GM18517 (cell line): ENCODE measurements around the gene POU2AF1.
"Not testable (repeated sequence)": the region's sequence is repeated elsewhere in the genome, so short reads cannot be mapped to it uniquely, and the experiment has no call there.

Experiments used
- ATAC-seq: cut with Tn5 transposase; IDR thresholded peaks from one replicate; pipeline ENCODE4 v1.9.1; 2021; ENCODE audit warnings: mild to moderate bottlenecking, moderate library complexity; ENCODE audit not compliant: unreplicated experiment

Gene POU2AF1

DNA sequence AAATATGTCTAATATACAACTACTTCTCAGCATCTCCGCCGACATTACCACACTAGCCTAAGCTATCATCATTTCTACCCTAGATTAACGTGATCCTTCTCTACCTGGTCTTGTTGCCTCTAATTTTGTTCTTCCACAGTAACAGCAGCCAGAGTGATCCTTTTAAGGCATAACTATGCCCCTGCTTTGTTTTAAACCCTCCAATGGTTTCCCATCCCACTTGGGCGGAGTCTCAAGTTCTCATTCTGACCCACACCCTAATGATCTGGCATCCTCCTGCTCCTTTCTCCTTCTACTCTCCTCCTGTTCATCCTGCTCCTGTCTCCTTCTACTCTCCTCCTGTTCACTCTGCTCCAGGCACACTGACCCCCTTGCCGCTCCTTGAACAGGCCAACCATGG, 31.9 kb upstream of the POU2AF1 start:
- ATAC-seq, result no peak

DNA sequence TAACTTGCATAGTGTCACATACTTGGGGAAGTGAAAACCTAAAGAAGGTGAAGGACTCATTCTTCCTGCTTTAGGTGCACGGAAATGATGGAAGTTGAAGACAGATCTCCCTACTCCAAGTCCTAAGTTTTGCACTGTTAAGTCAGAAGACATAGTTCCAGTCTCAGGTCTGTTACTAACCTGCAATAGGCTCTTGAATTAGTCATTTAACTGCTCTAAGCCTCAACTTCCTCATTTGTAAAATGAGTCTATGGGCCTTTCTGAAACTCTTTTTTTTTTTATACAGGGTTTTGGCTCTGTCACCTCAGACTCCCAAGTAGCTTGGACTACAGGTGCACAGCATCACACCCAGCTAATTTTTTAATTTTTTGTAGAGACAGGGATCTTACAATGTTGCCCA, 30.8 kb upstream of the POU2AF1 start:
- ATAC-seq, result peak; percentile 82

DNA sequence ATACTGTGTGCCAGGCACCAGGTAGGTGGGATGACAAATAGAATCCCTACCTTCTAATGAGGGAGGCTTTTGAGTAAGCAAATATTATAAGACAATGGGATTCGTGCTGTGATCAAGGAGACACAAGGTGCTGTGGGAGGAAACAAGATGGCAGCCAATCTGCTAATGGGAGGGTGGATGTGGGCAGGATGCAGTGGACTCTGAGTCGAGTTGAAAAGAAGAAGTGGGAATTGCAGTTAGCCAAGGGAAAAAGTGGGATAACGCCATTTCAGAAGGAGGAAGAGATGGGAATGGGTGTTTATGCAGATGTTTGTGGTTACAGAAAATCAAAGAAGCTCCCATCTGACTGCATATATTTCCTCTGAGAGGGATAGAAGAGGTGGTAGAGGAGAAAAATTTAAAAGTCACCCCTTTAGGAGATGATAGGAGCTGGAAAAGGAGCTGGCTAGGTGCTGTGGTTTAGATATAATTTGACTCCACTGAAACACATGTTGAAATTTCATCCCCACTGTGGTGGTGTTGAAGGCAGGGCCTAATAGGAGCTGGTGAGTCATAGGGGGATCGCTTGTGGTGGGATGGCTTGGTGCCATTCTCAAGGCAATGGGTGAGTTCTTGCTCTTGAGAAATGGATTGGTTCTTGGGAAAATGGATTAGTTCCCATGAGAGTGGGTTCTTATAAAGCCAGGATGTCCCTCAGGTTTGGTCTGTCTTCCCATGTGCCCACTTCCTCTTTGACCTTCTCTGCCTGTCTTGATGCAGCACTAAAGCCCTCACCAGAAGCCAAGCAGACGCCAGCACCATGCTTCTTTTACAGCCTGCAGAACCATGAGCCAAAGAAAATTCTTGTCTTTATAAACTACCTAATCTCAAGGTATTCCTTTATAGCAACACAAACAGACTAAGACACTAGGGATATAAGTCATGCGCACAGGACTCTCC, 30.0 kb upstream of the POU2AF1 start:
- ATAC-seq, result peak; percentile 40

GRCh38 chr11:111407652-111408051, 28.6 kb upstream of the POU2AF1 start:
- no peak for ATAC-seq

GRCh38 chr11:111406589-111406988, 27.5 kb upstream of the POU2AF1 start:
- no peak for ATAC-seq

- no peak for ATAC-seq
Observed at GRCh38 chr11:111406091-111406490, 27.0 kb upstream of the POU2AF1 start.

- ATAC-seq, result no peak
Observed at GRCh38 chr11:111405551-111405950, 26.5 kb upstream of the POU2AF1 start.

DNA sequence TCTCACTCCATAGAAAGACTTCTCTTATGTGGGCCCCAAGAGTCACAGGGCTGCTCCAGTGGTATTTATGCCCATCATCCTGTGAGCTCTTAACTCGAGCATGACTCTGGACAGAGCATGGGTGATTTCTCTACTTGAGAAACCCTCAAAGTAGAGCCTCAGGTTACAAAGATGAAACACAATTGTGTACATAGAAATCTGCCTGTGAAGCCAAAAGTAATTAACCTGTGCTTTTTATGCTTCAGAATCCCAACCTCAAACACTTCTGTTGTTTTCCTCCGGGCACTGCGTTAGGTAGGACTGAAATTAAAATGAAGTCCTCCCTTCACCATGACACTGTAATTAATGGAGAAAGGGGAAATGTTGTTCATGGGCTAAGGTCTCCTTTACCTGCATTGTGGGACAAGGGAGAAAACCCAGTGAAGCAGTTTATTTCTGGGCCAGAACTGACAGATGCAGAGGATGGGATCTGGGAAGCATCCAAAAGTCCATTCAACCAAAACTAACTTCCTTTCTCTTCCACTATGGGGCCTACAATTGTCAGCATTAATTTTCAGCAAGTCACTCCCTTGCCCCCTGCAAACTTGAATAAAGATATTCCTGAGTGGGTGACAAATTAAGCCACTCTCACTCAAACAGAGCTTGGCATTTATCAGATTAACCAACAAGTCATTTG, 24.1 kb upstream of the POU2AF1 start:
- no peak for ATAC-seq

GRCh38 chr11:111402411-111402810, 23.3 kb upstream of the POU2AF1 start:
- no peak for ATAC-seq

GRCh38 chr11:111401957-111402356, 22.9 kb upstream of the POU2AF1 start:
- ATAC-seq, result not testable (repeated sequence)

DNA sequence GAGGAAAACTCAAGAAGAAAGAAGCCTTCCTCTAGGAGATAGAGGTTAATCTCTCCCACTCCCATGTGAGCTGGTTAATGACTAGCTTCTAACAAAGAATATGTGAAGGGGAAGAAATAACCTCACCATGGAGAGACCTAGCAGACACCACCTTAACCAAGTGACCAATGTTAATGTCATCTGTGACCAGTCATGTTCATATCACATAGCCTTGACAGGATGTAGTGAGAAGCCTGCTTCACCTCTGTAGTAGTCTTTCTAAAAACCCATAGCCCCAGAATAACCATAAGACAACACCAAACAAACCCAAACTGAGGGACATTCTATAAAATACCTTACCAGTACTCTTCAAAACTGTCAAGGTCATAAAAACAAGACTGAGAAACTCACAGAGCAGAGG, 21.5 kb upstream of the POU2AF1 start:
- ATAC-seq, result no peak

- peak; percentile 35 for ATAC-seq
Observed at GRCh38 chr11:111399187-111400031, 20.3 kb upstream of the POU2AF1 start.

DNA sequence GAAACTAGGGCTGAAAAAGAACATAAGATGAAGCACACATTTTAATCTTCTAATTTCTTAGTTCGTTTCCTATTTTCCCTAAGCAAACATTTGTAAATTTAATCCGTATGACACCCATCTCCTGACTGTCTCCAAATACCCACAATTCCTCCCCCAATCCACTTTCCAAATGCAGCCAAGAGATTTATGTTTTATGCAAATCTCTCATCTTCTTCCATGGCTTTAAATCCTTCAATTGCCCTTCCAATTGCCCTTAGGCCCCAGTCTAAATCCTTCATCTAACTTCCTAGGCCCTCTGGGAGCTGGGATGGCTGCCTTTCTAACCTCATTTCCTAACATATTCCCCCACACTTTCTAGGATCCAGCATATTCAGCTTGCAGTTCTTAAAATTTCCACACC, 18.0 kb upstream of the POU2AF1 start:
- ATAC-seq, result no peak

DNA sequence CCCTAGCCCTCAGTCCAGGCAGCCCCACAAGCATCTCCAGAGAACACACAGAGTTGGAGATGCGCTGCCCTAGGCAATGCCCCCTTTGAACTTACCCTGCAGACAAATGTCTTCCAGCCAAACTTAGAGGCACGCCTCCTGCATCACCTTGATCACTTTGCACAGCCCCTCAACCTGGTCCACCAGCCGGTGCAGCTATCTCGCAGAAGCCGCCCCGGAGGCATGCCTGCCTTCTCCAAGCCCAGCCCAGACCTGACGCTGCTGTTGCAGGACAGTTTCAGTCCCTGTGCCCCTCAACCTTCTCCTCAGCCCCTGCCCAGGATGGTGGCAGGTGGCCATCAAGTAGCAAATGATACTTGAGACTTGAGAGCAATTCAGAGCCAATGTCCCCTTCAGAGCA, 16.7 kb upstream of the POU2AF1 start:
- no peak for ATAC-seq

DNA sequence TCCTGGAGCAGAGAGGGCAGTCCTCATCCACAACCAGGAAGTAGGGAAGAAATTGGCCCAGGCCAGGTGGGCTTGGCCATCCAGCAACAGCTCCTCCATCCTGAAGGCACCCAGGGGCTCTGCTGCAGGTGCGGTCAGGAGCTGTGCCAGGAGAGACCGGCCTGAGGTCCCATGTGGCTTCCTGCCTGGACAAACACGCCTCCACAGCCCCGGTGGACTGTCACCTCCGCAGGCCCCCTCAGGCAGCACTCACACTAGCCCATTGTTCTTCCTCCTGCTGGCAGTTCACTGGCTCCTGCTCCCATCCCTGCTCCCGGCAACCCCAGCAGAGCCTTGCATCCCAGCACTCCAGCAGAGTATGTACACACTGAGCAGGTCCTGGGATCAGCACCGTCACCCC, 16.0 kb upstream of the POU2AF1 start:
- no peak for ATAC-seq

- ATAC-seq, result not testable (repeated sequence)
Observed at GRCh38 chr11:111394147-111394546, 15.1 kb upstream of the POU2AF1 start.

DNA sequence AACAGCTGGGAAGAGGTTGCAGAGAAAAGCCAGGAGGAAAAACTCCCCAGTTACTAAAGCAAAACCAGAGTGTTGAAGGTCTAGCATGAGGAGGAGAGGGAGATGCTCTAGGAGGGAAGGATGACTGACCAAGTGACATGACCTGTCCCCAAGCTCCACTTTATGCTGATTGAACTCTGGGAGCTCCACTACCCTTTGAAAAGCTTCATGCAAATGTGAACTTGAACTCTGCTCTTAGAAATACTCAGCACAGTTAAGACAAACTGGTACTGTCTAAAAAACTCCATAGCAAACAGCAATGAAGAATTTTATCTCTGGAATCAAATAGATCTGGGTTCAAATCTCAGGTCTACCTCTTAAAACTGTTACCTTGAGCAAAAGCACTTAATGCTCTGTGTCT, 14.5 kb upstream of the POU2AF1 start:
- ATAC-seq, result no peak

- ATAC-seq, result no peak
Observed at GRCh38 chr11:111393096-111393495, 14.0 kb upstream of the POU2AF1 start.

GRCh38 chr11:111392552-111392951, 13.5 kb upstream of the POU2AF1 start:
- ATAC-seq, result no peak

- no peak for ATAC-seq
Observed at GRCh38 chr11:111391328-111392124, 12.5 kb upstream of the POU2AF1 start.
